CD4-positive, alpha-beta T cell treated with Interleukin-6 at 100 ng/mL for 8 hours (primary cell): ENCODE data around the gene MYL5.
"Not testable (repeated sequence)": the region's sequence is repeated elsewhere in the genome, so short reads cannot be mapped to it uniquely, and the experiment has no call there.

ENCODE experiments used
- DNase-seq: peaks from one replicate; pipeline ENCODE4 v3.0.0-alpha.2; 2020; ENCODE audit warnings: mixed read lengths, low spot score

The MYL5 gene

GRCh38 chr4:725391-726234 lies 51.3 kb downstream of the MYL5 start:
- DNase-seq, result no peak

GRCh38 chr4:726235-726787 lies 52.0 kb downstream of the MYL5 start:
- no peak for DNase-seq

- no peak for DNase-seq
Observed at GRCh38 chr4:726838-727237, 52.5 kb downstream of the MYL5 start.

GRCh38 chr4:727576-727975 lies 53.2 kb downstream of the MYL5 start:
- DNase-seq, result no peak

GRCh38 chr4:729336-730315 lies 55.3 kb downstream of the MYL5 start:
- DNase-seq, result no peak

- DNase-seq, result no peak
Observed at GRCh38 chr4:730511-730910, 56.2 kb downstream of the MYL5 start.

GRCh38 chr4:730946-731904 lies 56.9 kb downstream of the MYL5 start:
- DNase-seq, result not testable (repeated sequence)
